HG03060 (cell line): ENCODE results near the gene LOC101059915.

Source experiments
- ATAC-seq: cut with Tn5 transposase; IDR thresholded peaks from one replicate; pipeline ENCODE4 v1.9.1; 2021; ENCODE audit warnings: low read depth, moderate number of reproducible peaks; ENCODE audit not compliant: unreplicated experiment

Gene LOC101059915

DNA sequence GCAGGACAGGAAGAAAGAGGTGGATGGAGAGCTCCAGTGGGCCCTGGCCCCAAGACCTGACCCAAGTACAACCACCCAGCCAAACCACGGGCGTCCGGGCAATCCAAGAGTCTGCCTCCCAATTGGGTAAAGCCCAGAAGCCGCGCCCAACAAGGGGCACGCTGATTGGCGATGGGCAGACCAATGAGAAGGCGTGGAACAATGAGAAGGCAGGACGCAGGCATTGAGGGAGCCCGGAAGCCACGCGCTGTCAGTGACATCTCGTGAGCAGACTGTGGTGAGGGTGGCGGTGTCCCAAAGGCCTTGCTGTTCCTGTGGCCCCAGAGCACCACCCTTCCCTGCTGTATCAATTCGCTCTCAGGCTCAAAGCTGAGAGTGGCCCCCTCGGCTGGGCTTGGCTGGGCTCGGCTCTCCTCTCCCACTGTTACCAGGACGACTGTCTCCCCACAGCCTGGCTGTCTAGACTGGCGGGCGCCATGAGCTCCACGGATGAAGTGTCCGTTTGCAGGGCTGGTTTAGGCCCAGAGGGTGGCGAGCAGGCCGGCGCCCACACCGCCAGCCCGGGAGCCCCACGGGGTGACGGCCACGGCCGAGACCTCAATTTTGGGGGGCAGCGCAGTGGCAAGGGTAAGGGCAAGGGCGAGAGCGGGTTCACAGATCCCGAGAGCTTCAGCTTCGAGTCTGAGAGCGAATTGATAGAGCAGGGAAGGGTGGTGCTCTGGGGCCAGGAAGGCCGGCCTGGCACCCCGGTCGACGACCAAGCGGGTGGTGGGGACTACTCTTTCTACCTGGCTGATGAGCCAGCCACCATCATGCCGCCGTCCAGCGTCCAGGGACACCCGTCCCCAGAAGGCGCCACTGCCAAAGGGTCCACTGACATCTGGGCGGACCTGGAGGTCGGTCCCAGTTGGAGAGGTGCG lies at the start of gene LOC101059915:
Gene LOC101059915 (plus strand): TSS at position 219 of the 920 bp plus-strand sequence.
- ATAC-seq = no peak

DNA sequence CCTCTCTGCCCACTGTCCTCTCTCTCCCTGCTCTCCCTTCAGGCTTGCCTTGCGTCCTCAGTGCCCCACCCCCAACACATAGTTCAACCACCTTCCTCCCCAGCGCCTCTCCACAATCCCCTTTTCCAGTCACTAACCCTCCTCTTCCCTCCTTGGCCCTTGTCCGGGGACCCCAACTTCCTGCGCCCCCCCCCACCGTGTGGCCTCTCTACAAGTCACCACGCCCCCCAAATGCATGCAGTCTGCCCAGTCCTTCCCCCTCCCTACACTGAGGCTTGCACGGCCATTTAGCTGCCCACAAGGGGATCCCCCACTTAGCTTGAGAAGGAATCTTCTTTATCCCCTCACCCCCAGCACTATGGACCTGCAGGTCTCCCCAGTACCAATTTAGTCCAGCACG lies 49.6 kb upstream of the LOC101059915 start:
- no peak for ATAC-seq

DNA sequence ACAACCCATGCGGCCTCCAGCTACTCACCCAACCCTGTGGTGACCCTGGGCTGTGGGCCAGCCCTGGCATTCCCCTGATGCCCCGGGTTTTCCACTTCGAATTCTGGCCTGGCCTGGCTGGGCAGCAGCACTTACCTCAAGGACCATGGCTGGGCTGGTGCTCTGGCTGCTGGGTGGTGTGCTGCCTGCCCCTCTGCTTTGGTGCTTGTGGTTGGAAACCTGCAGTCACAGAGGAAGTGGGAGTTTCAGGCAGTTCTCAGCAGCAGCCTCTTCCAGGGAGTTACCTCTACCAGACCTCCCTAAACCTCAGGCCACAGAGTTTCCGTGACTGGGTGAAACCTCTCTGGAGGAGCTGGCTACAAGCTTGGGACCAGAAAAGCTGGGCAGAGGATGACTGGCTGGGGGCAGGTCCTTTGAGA lies 49.0 kb upstream of the LOC101059915 start, which contains the start of gene CXCR3:
Gene CXCR3 (minus strand): TSS at position 209 of the 419 bp plus-strand sequence. CDS start 62 bp downstream, at position 147.
- ATAC-seq = peak; percentile 56

DNA sequence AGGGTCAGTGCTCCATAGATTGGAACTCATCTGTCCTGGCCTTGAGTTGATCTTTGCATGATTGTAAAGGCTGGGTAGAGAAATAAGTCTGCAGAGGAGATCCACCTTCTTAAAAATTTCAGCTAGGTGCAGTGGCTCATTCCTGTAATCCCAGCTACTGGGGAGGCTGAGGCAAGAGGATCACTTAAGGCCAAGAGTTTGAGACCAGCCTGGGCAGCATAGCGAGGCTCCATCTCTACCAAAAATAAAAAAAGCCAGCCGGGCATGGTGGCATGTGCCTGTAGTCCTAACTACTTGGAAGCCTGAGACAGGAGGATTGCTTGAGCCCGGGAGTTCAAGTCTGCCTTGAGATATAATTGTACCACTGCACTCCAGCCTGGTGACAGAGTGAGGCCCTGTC lies 48.6 kb upstream of the LOC101059915 start:
- ATAC-seq = no peak

DNA sequence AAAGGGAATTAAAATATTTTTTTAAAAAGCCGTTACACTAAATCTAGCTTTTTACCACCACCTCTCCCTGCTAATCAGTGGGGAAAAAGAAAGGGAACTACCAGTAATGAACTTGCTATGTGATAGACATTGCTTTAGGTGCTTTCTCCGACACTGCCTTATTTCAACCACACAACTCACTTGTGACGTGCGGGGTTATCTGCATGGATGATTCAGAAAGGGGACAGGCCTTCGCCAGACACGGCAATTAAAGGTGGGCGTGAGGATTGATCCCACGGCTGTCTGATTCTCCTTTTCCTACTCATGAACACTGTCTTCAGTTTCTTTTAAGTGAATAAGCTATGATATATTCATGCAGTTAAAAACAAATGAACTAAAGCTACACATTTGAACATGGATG lies 48.2 kb upstream of the LOC101059915 start:
- no peak for ATAC-seq

DNA sequence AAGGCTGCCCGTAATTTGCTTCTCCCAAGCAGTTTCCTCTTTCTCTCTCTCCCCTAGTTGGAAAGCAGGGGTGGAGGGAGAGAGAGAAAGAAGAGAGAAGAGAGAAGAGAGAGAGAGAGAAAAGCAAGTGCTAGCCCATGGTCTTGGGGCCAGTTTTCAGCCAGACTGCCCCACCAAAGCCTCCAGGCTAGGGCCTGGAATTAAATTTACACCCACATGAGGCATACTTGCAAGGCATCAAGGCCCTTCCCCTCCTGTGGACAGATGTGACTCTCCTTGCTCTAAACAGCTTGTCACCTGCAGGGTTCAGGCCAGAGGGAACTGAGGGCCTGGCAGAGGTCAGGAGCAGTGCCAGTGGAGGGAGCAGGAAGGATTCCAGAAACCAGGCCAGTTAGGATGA lies 47.4 kb upstream of the LOC101059915 start:
- no peak for ATAC-seq

DNA sequence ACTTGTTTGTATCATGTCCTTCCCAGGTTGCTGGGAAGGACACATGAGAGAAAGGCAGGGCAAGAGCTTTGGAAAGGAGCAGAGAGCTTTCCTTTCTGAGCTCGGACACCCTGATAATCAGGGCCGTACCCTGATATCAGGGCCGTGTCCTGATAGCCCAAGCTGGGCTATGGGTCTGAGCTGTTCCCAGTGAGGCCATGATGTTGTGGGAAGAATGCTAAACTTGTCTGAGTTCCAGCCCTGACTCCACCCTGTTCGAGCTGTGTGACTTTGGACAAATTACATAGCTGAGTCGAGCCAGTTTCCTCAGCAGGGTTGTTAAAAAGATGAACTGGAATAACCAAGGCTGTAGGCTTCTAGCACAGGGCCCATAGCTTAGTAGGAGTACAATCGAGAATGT lies 45.7 kb upstream of the LOC101059915 start:
- no peak for ATAC-seq

DNA sequence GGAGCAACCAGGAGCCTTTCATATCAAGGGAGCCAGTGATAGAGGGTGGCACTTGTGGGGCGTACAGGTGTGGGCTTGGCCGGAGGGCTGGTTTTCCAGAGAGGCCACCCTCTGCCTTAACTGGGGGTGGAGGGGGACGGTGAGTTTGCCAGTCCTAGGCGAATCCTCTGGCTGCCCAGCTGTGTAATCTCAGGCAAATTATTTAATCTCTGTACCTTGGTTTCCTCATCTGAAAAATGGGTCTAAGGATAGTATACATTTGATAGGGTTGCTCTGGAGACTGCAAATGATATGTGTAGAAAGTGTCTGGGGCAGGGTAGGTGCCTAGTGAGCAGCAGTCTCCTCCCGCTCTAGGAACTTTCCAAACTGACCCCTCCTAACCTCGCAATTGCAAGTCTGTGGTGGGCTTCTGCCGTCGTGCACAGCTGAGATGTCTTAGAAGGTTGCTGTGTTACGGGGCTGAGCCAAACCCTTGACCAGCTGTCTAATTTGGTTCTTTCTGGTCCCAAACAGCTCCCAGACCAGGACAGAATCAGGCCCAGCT lies 45.2 kb upstream of the LOC101059915 start:
- no peak for ATAC-seq

DNA sequence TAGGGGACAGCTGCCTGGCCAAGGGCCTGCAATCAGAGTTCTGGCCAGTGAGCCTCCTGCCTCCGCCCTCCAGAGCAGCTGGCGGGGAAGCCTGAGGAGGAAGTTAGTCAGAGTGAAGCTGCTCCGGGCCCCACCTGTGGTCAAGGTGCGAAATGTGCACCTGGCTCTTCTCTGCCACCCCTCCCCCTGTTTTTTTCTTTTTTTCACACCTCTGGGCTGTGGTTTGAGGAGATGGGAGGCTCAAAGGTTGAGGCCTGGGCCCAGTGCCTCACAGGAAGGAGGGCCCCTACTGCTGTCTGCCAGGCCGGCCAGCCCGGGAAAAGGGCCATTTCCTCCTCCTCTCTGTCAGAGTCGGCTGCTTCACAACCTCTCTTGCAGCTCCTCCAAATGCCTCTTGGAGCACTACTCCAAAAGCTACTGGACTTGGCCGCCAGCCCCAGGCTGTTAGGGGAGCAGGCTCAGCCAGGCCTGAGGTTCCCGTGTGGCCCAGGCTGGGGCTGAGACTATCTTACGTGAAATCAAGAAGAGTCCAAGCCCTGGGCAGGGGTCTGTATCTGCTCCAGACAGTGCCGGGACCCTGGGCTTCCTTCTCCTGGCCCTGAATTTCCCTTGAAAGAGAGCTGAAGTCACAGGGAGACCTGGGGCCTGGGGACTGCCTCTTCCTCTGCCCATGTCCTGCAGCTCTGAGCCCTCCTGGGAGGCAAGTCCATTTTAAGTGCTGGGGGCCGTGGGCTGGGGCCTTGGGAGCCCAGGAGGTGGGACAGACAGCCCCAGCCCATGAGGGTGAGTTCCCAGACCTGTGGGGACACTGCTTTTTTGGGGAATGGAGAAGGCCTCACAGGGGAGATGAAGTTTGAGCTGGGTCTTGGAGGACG lies 44.5 kb upstream of the LOC101059915 start:
- no peak for ATAC-seq

DNA sequence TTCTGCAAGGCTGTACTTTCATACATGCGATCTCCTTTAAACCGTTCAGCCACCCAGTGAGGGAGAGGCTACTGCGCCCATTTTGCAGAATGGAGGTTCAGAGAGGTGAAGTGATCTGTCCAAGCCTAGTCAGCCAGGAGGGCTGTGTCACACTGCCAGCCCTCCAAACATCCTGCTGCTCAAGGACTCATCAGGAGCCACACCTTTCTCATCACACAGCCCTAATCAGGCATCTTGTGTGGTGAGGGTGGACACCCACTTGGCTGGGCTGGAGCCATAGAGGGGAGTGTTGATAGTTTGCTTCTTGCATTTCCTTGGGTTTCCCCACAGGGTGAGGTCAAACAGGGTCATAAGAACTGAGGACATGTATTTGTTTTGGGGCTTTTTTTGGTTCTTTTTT lies 43.6 kb upstream of the LOC101059915 start:
- no peak for ATAC-seq

DNA sequence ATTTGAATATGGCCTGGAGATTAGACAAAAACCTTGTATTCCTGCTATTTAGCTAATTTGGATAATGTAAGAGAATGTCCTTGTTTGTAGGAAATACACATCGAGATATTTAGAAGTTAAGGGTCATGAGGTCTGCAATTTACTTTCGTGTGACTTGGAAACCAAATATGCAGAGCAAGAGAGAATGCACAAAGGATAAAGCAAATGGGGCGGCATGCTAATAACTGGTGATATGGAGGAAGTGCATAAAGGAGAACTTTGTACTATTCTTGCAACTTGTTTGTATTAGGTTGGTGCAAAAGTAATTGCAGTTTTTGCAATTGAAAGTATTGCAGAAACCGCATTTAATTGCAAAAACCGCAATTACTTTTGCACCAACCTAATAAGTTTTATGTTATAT lies 41.9 kb upstream of the LOC101059915 start:
- no peak for ATAC-seq

DNA sequence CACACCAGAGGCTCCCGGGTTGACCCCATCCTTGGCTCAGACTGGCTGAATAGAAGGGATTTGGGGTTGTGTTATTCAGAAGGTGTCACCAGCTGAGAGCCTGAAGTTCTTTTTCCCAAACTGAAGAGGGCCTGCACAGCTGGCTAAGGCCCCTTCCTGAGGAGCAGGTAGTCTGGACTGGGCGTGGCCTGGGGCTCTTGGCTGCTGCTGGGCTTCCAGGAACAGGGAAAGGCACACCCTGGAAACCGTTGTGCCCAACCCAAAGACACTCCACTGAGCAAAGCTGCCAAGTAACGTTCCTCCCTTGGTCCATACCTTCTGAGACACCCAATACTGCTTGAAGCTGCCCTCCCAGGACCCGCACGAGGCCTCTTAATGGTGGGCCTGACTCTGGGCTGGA lies 40.8 kb upstream of the LOC101059915 start:
- no peak for ATAC-seq

DNA sequence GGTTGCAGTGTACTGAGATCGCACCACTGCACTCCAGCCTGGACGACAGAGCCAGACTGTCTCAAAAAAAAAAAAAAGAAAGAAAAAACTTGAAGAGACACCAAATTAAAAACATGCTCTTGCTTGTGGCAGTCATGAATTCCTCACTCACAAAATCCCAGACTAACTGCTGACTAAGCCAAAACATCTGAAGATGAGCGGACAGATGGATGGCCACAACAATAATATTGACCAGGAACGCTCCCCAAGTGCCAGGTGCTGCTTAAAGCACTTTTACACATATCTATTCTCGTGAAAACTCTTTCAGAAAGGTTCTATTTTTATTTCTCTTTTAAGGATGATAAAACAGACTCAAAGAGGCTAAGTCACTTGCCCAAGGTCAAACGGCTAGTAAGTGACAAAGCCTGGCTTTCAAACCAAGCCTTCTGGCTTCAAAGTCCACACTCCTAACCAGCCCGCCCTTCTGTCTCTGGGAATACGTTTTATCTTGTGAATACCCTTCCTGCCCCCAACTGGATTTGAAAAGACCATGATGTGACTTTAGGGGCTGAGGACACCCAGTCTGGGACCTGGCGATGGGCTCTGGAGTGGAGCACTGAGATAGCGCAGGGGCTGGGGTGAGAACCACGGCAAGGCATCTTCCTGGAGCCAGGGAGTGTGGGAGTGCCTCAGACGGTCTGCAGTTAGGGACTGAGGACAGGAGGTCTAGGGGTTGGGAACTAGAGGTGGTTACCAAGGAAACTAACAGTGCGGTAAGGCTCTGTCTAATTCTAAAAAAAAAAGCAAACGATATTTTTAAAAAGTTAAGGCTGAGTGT lies 39.5 kb upstream of the LOC101059915 start:
- no peak for ATAC-seq

DNA sequence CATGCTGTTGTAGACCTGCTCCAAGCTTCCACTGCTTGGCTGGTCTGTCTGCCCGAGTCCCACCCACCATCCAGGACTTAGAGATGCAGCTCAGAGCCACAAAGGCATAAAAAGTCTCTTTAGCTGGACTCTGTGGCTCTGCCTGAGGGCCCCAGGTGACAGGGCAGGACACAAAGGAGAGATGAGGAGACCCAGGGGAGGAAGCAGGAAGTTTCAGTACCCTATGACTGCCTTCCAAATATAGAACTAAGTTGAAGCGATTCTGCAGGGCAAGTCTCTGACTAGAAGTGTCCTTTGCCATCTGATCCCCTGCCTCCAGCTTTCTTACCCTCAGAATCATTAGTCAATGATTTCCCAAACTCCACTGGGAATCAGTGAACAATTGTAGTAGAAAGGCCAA lies 37.9 kb upstream of the LOC101059915 start:
- no peak for ATAC-seq

DNA sequence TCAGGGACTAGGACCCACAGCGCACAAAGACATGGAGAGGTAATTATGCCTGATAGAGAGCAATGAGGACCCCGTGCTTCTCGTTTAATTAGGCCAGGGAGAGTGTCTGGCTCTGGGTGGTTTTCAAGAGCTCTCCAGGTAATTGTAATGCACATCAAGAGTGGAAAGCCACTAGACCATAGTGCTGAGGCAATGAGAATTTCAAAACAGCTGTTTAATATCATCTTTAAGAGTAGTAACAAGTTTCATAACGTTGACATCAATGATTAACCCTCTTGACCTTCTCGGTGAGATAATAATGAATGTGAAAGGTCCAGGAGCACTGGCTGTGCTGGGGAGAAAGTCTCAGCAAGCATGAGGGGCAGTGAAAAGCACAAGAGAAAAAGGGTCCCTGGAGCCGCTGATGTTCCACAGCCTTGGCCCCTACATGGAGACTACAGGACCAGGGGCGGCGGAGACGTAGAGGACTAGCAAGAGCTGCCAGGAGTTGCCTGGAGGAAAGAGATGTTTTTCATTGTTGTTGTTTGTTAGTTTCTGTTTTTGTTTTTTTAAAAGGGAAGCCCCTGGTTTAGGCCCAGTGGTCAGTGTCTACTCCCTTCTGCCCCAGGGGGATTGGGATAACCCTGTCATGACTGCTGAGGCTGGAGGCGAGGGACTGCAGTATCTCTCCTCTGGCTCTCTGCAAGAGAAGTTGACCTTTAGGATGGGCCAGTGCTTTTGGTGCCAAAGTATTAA lies 34.3 kb upstream of the LOC101059915 start:
- peak; percentile 54 for ATAC-seq

DNA sequence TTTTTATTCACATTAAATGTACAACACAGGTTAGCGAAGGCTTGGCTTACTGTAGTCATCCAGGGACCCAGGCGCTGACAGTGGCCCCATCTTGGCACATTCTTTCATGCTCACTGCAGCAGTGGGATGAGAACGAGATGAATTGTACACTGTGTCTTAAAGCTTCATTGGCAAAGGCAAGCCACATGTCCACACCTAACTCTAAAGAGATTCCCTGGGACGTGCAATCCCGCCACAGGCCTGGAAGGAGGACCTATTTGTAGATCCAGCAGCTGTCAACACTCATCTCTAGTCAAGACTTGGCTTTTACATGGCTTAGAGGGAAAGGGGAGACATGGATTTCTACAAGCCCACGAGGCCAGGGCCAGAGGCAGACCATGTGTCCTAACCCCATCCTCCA lies 33.0 kb upstream of the LOC101059915 start:
- ATAC-seq = no peak

DNA sequence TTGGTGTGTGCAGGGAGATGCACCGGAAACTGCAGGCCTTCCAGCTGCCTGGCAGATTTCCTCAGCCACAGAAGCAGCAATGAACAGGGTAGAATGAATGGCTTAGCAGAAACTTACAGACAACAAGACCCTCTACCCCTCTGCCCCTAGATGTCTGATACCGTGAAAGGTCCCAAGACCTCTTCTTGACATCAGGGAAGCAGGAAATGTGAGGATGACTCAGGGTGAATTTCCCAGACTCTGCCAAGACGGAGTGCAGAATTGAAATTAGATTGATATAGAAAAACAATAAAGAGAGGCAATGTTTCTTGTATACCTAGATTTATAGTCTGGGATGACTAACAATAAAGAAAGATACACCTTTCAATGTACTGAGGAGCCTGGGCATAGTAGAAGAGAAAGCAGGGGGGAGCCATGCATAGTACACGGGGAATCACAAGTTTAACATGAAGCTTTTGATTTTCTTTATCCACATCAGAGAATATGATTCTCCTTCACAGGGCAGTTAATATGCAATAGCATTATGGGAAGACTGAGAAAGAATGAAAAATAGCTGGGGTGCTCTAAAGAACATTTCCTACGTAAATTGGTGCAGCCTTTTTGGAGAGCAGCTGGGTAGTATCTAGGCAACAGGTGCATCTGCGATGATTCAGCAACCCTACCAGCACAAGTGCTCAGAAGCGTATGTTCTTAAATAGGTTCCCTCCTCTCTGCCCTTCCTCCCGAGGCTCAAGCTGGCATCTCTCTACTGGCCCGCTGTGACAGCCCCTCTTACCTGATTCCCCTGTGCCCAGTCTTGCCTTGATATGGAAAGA lies 30.7 kb upstream of the LOC101059915 start:
- no peak for ATAC-seq

DNA sequence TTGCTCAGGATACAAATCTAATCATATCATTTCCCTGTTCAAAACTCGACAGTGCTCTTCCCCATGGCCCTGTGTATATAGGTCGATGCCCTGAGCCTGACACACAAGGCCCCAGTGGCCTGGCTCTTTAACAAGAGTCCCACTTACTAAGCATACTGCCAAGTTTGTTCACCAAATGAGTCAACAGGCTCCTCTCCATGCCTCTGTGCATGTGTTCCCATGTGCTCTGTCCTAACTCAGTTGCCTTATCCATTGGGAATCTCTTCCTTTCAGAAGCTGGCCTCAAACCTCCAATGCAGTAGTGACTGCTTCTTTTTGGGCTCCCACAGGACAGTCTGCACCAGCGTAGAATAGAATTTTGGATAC lies 30.1 kb upstream of the LOC101059915 start:
- no peak for ATAC-seq

DNA sequence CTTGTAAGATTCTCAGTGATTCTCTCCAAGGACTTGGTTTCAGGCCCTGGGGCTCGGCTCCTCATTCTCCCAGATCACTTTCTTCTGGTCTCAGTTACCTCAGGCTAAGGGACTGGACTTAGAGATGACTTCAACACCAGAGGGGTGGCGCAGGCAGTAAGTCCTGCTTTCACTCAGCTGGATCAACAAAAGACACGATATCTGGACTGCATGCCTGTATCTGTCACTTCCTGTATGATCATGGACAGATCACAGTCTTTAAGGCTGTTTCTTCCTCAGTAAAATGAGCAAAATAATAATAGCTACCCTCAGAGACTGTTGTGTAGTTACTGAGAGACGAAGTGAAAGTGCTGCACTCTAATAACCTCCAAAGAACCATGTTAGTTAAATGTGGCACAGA lies 29.5 kb upstream of the LOC101059915 start:
- ATAC-seq = no peak
